HEK293 (cell line): ENCODE data around the gene IRAK2.
A peak's percentile ranks its signal among the peaks of the same experiment; 100 is the strongest.

Experiments
- IKZF3 ChIP-seq: fragments of 450-650 bp; IDR thresholded peaks from 2 replicates; pipeline ENCODE4 v1.5.0; 2018; ENCODE audit warnings: missing biosample characterization, mild to moderate bottlenecking, missing genetic modification characterization, moderate library complexity
- MEIS1 ChIP-seq: sonication (generic); formaldehyde crosslinking; IDR thresholded peaks from 2 replicates; pipeline ENCODE4 v1.8.1; 2022; ENCODE audit warnings: missing genetic modification reagents, mild to moderate bottlenecking, borderline replicate concordance
- SP2 ChIP-seq: fragments of 450-650 bp; formaldehyde crosslinking; IDR thresholded peaks from 2 replicates; pipeline ENCODE4 v1.5.1; 2016; ENCODE audit warnings: missing biosample characterization, missing genetic modification characterization
- TCF7L2 ChIP-seq: IDR thresholded peaks from 2 replicates; pipeline ENCODE4 v1.6.1; 2011; ENCODE audit warnings: low read depth, mild to moderate bottlenecking, inconsistent platforms, low read length, moderate library complexity, borderline replicate concordance
- YY1 ChIP-seq: fragments of 450-650 bp; formaldehyde crosslinking; IDR thresholded peaks from 2 replicates; pipeline ENCODE4 v1.5.1; 2018; ENCODE audit warnings: missing biosample characterization, missing genetic modification characterization
- ZBTB48 ChIP-seq: fragments of 450-650 bp; formaldehyde crosslinking; IDR thresholded peaks from 2 replicates; pipeline ENCODE4 v1.5.1; 2016; ENCODE audit warnings: missing biosample characterization, missing genetic modification characterization
- ZFHX2 ChIP-seq: fragments of 450-650 bp; formaldehyde crosslinking; conservative IDR thresholded peaks from 2 replicates; pipeline ENCODE4 v1.5.1; 2016; ENCODE audit warnings: missing biosample characterization, missing genetic modification characterization
- ZFP3 ChIP-seq: fragments of 450-650 bp; formaldehyde crosslinking; IDR thresholded peaks from 2 replicates; pipeline ENCODE4 v1.5.1; 2016; ENCODE audit warnings: low read depth, missing biosample characterization, missing genetic modification characterization
- ZFP69B ChIP-seq: fragments of 450-650 bp; formaldehyde crosslinking; IDR thresholded peaks from 2 replicates; pipeline ENCODE4 v1.5.1; 2016; ENCODE audit warnings: missing biosample characterization, missing genetic modification characterization
- ZNF184 ChIP-seq: fragments of 450-650 bp; IDR thresholded peaks from 2 replicates; pipeline ENCODE4 v1.5.1; 2018; ENCODE audit warnings: missing biosample characterization, mild to moderate bottlenecking, missing genetic modification characterization
- ZNF19 ChIP-seq: fragments of 450-650 bp; formaldehyde crosslinking; IDR thresholded peaks from 2 replicates; pipeline ENCODE4; 2016; ENCODE audit warnings: missing biosample characterization, missing genetic modification characterization, low read depth
- ZNF2 ChIP-seq: fragments of 450-650 bp; formaldehyde crosslinking; IDR thresholded peaks from 2 replicates; pipeline ENCODE4 v1.5.1; 2016; ENCODE audit warnings: missing biosample characterization, missing genetic modification characterization
- ZNF292 ChIP-seq: fragments of 450-650 bp; formaldehyde crosslinking; IDR thresholded peaks from 2 replicates; pipeline ENCODE4 v1.5.1; 2016; ENCODE audit warnings: low read depth, missing biosample characterization, missing genetic modification characterization, borderline replicate concordance
- ZNF341 ChIP-seq: fragments of 450-650 bp; formaldehyde crosslinking; IDR thresholded peaks from 2 replicates; pipeline ENCODE4; 2016; ENCODE audit warnings: low read depth, missing biosample characterization, missing genetic modification characterization
- ZNF394 ChIP-seq: fragments of 450-650 bp; formaldehyde crosslinking; IDR thresholded peaks from 2 replicates; pipeline ENCODE4 v1.5.1; 2016; ENCODE audit warnings: missing biosample characterization, missing genetic modification characterization, mild to moderate bottlenecking, moderate library complexity, borderline replicate concordance
- ZNF433 ChIP-seq: fragments of 450-650 bp; formaldehyde crosslinking; IDR thresholded peaks from 2 replicates; pipeline ENCODE4 v1.5.1; 2016; ENCODE audit warnings: missing biosample characterization, missing genetic modification characterization, low read depth
- ZNF501 ChIP-seq: fragments of 450-650 bp; formaldehyde crosslinking; IDR thresholded peaks from 2 replicates; pipeline ENCODE4 v1.5.1; 2016; ENCODE audit warnings: missing biosample characterization, missing genetic modification characterization
- ZNF529 ChIP-seq: fragments of 450-650 bp; formaldehyde crosslinking; IDR thresholded peaks from 2 replicates; pipeline ENCODE4 v1.5.1; 2017; ENCODE audit warnings: missing genetic modification characterization, missing biosample characterization; ENCODE audit not compliant: insufficient replicate concordance
- ZNF530 ChIP-seq: fragments of 450-650 bp; formaldehyde crosslinking; IDR thresholded peaks from 2 replicates; pipeline ENCODE4 v1.5.1; 2016; ENCODE audit warnings: low read depth, missing biosample characterization, missing genetic modification characterization
- ZNF571 ChIP-seq: fragments of 450-650 bp; formaldehyde crosslinking; IDR thresholded peaks from 2 replicates; pipeline ENCODE4 v1.5.0; 2017; ENCODE audit warnings: missing biosample characterization, missing genetic modification characterization
- ZNF600 ChIP-seq: fragments of 450-650 bp; formaldehyde crosslinking; IDR thresholded peaks from 2 replicates; pipeline ENCODE4 v1.5.1; 2016; ENCODE audit warnings: missing biosample characterization, missing genetic modification characterization
- ZNF624 ChIP-seq: fragments of 450-650 bp; formaldehyde crosslinking; IDR thresholded peaks from 2 replicates; pipeline ENCODE4 v1.5.1; 2017; ENCODE audit warnings: missing biosample characterization, missing genetic modification characterization
- ZNF777 ChIP-seq: fragments of 450-650 bp; formaldehyde crosslinking; IDR thresholded peaks from 2 replicates; pipeline ENCODE4 v1.5.1; 2017; ENCODE audit warnings: missing biosample characterization, missing genetic modification characterization, borderline replicate concordance
- ZNF785 ChIP-seq: fragments of 450-650 bp; formaldehyde crosslinking; IDR thresholded peaks from 2 replicates; pipeline ENCODE4 v1.5.1; 2016; ENCODE audit warnings: missing biosample characterization, missing genetic modification characterization
- TF ChIP-seq, protein P1 (sequence below): fragments of 450-650 bp; formaldehyde crosslinking; conservative IDR thresholded peaks from 2 replicates; pipeline ENCODE4 v1.5.1; 2016; ENCODE audit warnings: low read depth, missing biosample characterization, missing genetic modification characterization
- TF ChIP-seq, protein P2 (sequence below): fragments of 450-650 bp; formaldehyde crosslinking; IDR thresholded peaks from 2 replicates; pipeline ENCODE4 v1.5.1; 2017; ENCODE audit warnings: missing biosample characterization, missing genetic modification characterization
- TF ChIP-seq, protein P3 (sequence below): fragments of 450-650 bp; formaldehyde crosslinking; IDR thresholded peaks from 2 replicates; pipeline ENCODE4 v1.5.1; 2016; ENCODE audit warnings: missing biosample characterization, missing genetic modification characterization
- TF ChIP-seq, protein P4 (sequence below): fragments of 450-650 bp; formaldehyde crosslinking; IDR thresholded peaks from 2 replicates; pipeline ENCODE4 v1.5.1; 2016; ENCODE audit warnings: missing biosample characterization, missing genetic modification characterization
- TF ChIP-seq, protein P5 (sequence below): fragments of 450-650 bp; formaldehyde crosslinking; IDR thresholded peaks from 2 replicates; pipeline ENCODE4 v1.5.1; 2017; ENCODE audit warnings: missing biosample characterization, mild to moderate bottlenecking, missing genetic modification characterization, moderate library complexity

Gene IRAK2

DNA sequence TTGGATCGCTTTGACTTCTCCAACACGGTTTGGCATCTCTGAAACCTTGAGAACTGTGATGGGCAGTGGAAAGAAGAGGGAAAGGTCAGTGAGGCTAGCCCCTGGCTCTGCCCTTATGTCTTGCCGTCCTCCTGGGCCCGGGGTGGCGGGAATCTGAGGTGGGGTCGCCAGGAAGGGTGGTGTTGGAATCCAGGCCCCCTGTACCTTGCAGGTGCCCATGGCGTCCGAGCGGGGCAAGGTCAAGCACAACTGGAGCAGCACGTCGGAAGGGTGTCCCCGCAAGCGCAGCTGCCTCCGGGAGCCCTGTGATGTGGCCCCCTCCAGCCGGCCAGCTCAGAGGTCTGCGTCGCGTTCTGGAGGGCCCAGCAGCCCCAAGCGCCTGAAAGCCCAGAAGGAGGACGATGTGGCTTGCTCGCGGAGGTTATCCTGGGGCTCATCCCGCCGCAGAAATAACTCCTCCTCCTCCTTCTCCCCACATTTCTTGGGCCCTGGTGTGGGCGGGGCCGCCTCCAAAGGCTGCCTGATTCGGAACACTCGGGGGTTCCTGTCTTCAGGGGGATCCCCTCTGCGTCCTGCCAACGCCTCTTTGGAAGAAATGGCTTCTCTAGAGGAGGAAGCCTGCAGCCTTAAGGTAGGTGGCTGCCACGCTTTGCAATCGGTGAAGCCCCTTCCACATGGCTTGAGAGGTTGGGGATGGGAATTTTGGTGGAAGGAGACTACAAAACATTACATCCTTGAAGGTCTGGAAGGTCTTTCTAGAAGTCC is 84.4 kb downstream of the IRAK2 start (continued):
- no peak for TF ChIP-seq ZNF530
- TF ChIP-seq ZNF341 (tag by site-specific recombination) = no peak
- TF ChIP-seq ZFHX2 = peak; percentile 64
- TF ChIP-seq ZNF777 = peak; percentile 49; the same call in 1 of the 2 replicates
- TF ChIP-seq ZNF600 (tag by site-specific recombination) = peak; percentile 27; the same call in 1 of the 2 replicates
- no peak for TF ChIP-seq ZNF19 (tag by site-specific recombination)
- no peak for TF ChIP-seq ZNF529 (tag by site-specific recombination)
- no peak for TF ChIP-seq TCF7L2
- TF ChIP-seq ZNF184 (tag by site-specific recombination) = no peak
- no peak for TF ChIP-seq YY1
- no peak for TF ChIP-seq ZFP3 (tag by site-specific recombination)
- TF ChIP-seq IKZF3 (tag by site-specific recombination) = no peak; the same call in 1 of the 2 replicates
- TF ChIP-seq, protein P1, sequence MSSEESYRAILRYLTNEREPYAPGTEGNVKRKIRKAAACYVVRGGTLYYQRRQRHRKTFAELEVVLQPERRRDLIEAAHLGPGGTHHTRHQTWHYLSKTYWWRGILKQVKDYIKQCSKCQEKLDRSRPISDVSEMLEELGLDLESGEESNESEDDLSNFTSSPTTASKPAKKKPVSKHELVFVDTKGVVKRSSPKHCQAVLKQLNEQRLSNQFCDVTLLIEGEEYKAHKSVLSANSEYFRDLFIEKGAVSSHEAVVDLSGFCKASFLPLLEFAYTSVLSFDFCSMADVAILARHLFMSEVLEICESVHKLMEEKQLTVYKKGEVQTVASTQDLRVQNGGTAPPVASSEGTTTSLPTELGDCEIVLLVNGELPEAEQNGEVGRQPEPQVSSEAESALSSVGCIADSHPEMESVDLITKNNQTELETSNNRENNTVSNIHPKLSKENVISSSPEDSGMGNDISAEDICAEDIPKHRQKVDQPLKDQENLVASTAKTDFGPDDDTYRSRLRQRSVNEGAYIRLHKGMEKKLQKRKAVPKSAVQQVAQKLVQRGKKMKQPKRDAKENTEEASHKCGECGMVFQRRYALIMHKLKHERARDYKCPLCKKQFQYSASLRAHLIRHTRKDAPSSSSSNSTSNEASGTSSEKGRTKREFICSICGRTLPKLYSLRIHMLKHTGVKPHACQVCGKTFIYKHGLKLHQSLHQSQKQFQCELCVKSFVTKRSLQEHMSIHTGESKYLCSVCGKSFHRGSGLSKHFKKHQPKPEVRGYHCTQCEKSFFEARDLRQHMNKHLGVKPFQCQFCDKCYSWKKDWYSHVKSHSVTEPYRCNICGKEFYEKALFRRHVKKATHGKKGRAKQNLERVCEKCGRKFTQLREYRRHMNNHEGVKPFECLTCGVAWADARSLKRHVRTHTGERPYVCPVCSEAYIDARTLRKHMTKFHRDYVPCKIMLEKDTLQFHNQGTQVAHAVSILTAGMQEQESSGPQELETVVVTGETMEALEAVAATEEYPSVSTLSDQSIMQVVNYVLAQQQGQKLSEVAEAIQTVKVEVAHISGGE (tag by site-specific recombination) = no peak
- TF ChIP-seq, protein P2, sequence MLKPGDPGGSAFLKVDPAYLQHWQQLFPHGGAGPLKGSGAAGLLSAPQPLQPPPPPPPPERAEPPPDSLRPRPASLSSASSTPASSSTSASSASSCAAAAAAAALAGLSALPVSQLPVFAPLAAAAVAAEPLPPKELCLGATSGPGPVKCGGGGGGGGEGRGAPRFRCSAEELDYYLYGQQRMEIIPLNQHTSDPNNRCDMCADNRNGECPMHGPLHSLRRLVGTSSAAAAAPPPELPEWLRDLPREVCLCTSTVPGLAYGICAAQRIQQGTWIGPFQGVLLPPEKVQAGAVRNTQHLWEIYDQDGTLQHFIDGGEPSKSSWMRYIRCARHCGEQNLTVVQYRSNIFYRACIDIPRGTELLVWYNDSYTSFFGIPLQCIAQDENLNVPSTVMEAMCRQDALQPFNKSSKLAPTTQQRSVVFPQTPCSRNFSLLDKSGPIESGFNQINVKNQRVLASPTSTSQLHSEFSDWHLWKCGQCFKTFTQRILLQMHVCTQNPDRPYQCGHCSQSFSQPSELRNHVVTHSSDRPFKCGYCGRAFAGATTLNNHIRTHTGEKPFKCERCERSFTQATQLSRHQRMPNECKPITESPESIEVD (tag by site-specific recombination) = no peak
- TF ChIP-seq ZNF433 (tag by site-specific recombination) = no peak
- TF ChIP-seq MEIS1 (CRISPR knock-in tag) = no peak
- 0 out of 2 replicates have a peak, but pooled peaks have one; percentile 11 for TF ChIP-seq ZNF394
- no peak for TF ChIP-seq ZNF571
- peak; percentile 30; the same call in 1 of the 2 replicates for TF ChIP-seq ZFP69B (tag by site-specific recombination)
- no peak for TF ChIP-seq ZNF2
- no peak for TF ChIP-seq ZNF785 (tag by site-specific recombination)
- no peak for TF ChIP-seq ZNF624 (tag by site-specific recombination)
- TF ChIP-seq, protein P3, sequence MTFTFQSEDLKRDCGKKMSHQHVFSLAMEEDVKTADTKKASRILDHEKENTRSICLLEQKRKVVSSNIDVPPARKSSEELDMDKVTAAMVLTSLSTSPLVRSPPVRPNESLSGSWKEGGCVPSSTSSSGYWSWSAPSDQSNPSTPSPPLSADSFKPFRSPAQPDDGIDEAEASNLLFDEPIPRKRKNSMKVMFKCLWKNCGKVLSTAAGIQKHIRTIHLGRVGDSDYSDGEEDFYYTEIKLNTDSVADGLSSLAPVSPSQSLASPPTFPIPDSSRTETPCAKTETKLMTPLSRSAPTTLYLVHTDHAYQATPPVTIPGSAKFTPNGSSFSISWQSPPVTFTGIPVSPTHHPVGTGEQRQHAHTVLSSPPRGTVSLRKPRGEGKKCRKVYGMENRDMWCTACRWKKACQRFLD (tag by site-specific recombination) = no peak
- TF ChIP-seq, protein P4, sequence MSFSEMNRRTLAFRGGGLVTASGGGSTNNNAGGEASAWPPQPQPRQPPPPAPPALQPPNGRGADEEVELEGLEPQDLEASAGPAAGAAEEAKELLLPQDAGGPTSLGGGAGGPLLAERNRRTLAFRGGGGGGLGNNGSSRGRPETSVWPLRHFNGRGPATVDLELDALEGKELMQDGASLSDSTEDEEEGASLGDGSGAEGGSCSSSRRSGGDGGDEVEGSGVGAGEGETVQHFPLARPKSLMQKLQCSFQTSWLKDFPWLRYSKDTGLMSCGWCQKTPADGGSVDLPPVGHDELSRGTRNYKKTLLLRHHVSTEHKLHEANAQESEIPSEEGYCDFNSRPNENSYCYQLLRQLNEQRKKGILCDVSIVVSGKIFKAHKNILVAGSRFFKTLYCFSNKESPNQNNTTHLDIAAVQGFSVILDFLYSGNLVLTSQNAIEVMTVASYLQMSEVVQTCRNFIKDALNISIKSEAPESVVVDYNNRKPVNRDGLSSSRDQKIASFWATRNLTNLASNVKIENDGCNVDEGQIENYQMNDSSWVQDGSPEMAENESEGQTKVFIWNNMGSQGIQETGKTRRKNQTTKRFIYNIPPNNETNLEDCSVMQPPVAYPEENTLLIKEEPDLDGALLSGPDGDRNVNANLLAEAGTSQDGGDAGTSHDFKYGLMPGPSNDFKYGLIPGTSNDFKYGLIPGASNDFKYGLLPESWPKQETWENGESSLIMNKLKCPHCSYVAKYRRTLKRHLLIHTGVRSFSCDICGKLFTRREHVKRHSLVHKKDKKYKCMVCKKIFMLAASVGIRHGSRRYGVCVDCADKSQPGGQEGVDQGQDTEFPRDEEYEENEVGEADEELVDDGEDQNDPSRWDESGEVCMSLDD (tag by site-specific recombination) = no peak
- peak; percentile 10; the same call in 1 of the 2 replicates for TF ChIP-seq SP2
- TF ChIP-seq ZBTB48 (tag by site-specific recombination) = no peak
- peak; percentile 44; the same call in 1 of the 2 replicates for TF ChIP-seq ZNF501 (tag by site-specific recombination)
- TF ChIP-seq, protein P5, sequence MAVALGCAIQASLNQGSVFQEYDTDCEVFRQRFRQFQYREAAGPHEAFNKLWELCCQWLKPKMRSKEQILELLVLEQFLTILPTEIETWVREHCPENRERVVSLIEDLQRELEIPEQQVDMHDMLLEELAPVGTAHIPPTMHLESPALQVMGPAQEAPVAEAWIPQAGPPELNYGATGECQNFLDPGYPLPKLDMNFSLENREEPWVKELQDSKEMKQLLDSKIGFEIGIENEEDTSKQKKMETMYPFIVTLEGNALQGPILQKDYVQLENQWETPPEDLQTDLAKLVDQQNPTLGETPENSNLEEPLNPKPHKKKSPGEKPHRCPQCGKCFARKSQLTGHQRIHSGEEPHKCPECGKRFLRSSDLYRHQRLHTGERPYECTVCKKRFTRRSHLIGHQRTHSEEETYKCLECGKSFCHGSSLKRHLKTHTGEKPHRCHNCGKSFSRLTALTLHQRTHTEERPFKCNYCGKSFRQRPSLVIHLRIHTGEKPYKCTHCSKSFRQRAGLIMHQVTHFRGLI (tag by site-specific recombination) = no peak
- no peak for TF ChIP-seq ZNF292
